ENCODE data around the gene SMIM1. TPM values are rescaled to one million over a fixed set of nuclear protein-coding genes. Genes with fewer than 3 reads are reported as not detected.
A peak's percentile ranks its signal among the peaks of the same experiment; 100 is the strongest.

SMIM1 gene
- total RNA-seq, 1 donor from 2014 or later, result 9.2 TPM

- no peak for ATAC-seq
- intact Hi-C loops (cut with DNase I), result no loop called here
- DNase-seq (ENCODE audit: low spot score), result no peak
These were observed 1.2 kb downstream of the SMIM1 start for GRCh38 chr1:3773572-3774275.

- no peak for DNase-seq (ENCODE audit: low spot score)
- ATAC-seq, result no peak
- intact Hi-C loops (cut with DNase I), result no loop called here
These were observed 1.9 kb downstream of the SMIM1 start for GRCh38 chr1:3774276-3774945.

DNA sequence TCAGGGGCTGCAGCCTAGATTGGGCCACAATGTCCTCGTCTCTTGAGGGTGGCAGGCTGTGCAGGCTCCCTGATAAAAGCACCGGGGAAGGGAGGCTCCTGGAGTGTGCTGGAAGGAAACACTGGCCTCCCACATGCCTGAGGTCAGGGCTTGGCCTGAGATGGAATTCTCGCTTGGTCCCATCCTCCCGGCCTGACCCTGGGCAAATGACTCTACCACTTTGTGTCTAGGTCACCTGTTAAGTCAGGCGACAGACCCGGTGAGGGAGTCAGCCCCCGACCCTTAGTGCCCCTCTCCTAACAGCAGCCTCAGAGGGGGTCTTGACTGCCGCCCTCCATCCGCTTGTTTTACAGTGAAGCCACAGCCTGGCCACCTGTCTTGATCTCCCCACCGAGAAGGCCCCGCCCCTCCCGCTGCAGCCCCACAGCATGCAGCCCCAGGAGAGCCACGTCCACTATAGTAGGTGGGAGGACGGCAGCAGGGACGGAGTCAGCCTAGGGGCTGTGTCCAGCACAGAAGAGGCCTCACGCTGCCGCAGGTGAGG is 2.5 kb downstream of the SMIM1 start:
- intact Hi-C loops (cut with DNase I), result no loop called here
- DNase-seq (ENCODE audit: low spot score), result no peak
- peak; percentile 1 for ATAC-seq

GRCh38 chr1:3775490-3776230 is 3.1 kb downstream of the SMIM1 start:
- DNase-seq (ENCODE audit: low spot score) (peak; percentile 82), ATAC-seq (peak; percentile 41)
- intact Hi-C loops (cut with DNase I), result no loop called here

DNA sequence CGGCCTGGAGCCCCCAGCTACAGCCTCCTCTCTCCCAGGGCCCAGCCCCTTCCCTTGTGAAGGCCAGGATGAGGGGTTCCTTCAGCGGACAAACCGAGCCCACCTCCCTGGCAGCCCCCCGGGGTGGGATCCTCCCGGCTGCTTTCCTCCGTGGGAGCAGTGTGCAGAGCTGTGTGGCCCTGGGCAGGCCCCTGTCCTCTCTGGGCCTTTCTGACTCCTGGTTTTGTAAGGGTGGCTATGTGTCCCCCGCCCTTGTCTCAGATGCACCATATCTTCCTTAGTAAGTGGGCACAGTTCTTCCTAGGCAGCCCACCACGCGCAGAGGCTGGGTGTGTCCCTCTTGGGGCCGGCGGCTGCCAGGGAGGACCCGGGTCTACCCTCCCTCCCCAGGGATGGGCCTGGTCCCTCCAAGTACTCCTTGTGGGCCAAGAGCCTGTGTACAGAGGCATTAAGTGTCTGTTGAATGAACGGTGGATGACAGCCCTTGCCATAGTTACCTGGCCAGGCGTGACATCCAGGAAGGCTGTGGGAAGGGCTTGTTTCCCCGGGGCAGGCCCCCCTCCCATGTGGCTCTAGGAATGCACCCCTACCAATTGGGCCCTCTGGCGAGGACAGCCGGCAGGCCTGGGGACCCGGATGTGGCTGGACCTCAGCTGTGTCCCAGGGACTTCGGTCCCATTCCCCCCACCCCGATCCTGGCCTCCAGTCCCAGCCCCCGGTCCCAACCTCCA is 3.8 kb downstream of the SMIM1 start:
- DNase-seq (ENCODE audit: low spot score) (no peak), ATAC-seq (no peak)
- intact Hi-C loops (cut with DNase I), result no loop called here

DNA sequence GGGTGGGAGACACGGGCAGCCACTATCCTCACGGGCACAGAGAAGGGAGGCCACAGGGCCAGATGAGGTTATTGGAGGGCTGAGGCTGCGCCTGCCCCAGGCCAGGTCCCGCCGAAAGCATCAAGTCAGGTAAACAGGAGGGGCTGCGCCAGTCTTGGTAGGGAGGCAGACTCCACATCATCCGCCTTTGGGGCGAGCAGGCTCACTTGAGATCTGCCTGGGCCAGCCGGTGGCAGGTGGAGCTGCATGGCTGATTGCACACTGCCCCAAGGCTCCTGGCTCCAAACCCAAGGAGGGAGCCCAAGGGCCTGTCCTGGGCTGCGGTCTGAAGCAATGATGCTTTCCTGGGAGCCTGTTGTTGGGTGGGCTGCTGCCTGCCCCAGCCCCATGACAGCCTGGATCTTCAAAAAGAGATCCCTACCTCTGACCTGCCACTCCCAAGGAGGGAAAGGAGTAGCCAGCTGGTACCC is 4.6 kb downstream of the SMIM1 start:
- DNase-seq (ENCODE audit: low spot score), result no peak
- ATAC-seq, result no peak
- intact Hi-C loops (cut with DNase I), result no loop called here

- DNase-seq (ENCODE audit: low spot score) (no peak), ATAC-seq (no peak)
- intact Hi-C loops (cut with DNase I), result no loop called here
These were observed 5.4 kb downstream of the SMIM1 start for GRCh38 chr1:3777647-3778589.

DNA sequence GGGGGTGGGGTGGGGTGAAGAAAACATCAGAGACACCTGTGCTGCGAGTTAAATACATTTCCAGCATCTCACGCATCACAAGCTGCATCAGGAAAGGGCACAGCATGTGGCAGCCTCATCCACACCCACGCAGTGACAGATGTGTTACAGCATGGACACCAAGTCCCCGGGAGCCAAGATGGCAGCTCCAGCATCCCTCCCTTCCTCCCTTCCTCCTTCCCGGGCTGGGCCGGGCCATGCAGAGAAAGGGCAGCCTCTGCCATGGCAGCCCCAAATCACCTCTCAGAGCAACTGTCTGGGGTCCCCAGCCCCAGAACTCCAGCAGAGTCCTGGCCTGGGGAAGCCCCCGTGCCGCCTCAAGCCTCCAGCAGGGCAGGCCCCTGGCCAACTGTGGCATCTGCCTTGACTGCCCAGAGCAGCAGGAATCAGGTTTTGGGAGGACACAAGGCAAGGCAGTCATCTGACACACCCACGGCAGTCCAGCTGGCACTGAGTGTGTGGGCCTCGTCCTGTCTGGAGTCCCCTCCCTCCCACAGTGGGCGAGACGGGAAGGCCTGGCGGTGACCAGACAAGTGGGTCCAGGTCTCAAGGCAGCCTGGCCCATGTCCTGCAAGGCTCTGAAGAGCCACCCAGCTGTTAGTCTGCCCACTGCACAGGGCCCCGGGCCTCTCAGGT is 6.2 kb downstream of the SMIM1 start:
- ATAC-seq (no peak), DNase-seq (ENCODE audit: low spot score) (no peak)
- intact Hi-C loops (cut with DNase I), result no loop called here

DNA sequence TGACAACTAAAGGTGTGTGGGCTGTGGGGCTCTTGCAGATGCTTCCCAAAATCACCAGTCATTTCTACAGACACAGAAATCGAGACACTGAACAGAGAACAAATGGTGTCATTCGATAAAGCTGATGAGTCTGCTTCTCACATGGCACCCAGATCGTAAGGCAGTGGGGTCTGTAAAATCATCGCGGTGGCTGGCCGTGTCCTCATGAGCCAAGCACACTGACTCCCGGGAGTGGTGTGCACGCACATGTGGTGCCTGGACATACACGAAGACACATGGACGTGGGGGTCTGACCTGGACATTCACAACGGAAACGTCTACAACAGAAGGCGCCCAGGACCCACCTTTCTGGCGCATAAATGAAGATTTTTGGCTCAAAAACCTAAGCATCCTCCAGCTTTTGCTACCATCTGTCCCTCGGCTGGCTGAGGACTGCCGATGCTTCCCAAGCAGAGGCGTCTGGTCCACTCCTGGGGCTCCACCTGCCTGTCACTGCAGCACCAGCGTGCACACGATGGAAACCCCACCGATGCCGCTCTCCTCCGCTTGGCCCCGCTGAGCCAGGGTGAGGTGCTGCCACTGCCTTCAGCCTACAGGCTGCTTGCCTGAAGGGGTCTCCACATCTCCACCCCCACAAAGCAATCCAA is 6.8 kb downstream of the SMIM1 start:
- DNase-seq (ENCODE audit: low spot score), result no peak
- intact Hi-C loops (cut with DNase I), result no loop called here
- ATAC-seq, result no peak

DNA sequence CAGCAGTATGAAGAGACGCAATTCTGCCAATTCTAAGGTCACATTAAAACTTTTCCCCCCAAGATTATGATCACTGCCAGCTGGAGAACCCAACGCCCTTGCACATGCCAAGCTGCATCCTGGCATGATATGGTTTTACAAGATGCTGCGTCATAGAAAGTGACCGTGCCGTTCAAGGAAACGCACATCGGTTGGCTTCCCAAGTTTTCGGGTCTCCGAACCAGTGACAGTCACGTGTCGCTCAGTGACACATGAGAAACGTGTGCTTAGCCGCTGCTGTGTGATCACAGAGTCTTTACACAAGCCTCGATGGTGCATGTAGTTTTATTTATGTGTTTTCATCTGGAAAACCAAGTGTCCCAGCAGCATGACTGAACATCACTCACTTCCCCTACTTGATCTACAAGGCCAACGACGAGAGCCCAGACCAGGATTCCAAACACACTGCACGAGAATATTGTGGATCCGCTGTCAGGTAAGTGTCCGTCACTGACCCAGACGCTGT is 7.4 kb downstream of the SMIM1 start:
- DNase-seq (ENCODE audit: low spot score), result no peak
- intact Hi-C loops (cut with DNase I), result no loop called here
- no peak for ATAC-seq

GRCh38 chr1:3780901-3781300 is 8.4 kb downstream of the SMIM1 start:
- intact Hi-C loops (cut with DNase I), result no loop called here
- ATAC-seq (no peak), DNase-seq (ENCODE audit: low spot score) (no peak)

GRCh38 chr1:3783651-3784474 is 11.3 kb downstream of the SMIM1 start:
- ATAC-seq, result no peak
- intact Hi-C loops (cut with DNase I), result no loop called here

GRCh38 chr1:3785045-3785444 is 12.5 kb downstream of the SMIM1 start:
- DNase-seq (ENCODE audit: low spot score), result no peak
- ATAC-seq, result no peak
- intact Hi-C loops (cut with DNase I), result no loop called here

More at GRCh38 chr1:3783651-3784474, 11.3 kb downstream of the SMIM1 start:
- no peak for DNase-seq (ENCODE audit: low spot score)

GRCh38 chr1:3785456-3786157 is 13.1 kb downstream of the SMIM1 start:
- ATAC-seq (no peak), DNase-seq (ENCODE audit: low spot score) (no peak)
- intact Hi-C loops (cut with DNase I), result no loop called here

Measured in sciatic nerve (tissue), 2 donors.